Stomach smooth muscle (tissue), 2 donors: ENCODE data around the gene INPP5E.

Experiments used
- H3K27ac ChIP-seq: one replicate; pipeline ENCODE4 v1.7.0; 2013; ENCODE audit warnings: mild to moderate bottlenecking, low read length, inconsistent platforms
- H3K27me3 ChIP-seq, 2 donors: one replicate each; pipeline ENCODE4 v1.7.0; 2013; ENCODE audit warnings: low read length in 2 of 2; ENCODE audit not compliant: insufficient read depth in 2 of 2, control insufficient read depth in 1 of 2
- H3K36me3 ChIP-seq, 2 donors: one replicate each; pipeline ENCODE4 v1.7.0; 2013; ENCODE audit warnings: low read length in 2 of 2; ENCODE audit not compliant: control insufficient read depth in 2 of 2, insufficient read depth in 2 of 2
- H3K4me1 ChIP-seq: one replicate; pipeline ENCODE4 v1.7.0; 2013; ENCODE audit warnings: low read length; ENCODE audit not compliant: control insufficient read depth, insufficient read depth
- H3K4me3 ChIP-seq, 2 donors: one replicate each; pipeline ENCODE4 v1.7.0; 2013; ENCODE audit warnings: low read length in 2 of 2
- H3K9ac ChIP-seq, 2 donors: one replicate each; pipeline ENCODE4 v1.7.0; 2013; ENCODE audit warnings: low read length in 2 of 2, mild to moderate bottlenecking in 1 of 2
- H3K9me3 ChIP-seq, 2 donors: one replicate each; pipeline ENCODE4 v1.7.0; 2013; ENCODE audit warnings: low read length in 2 of 2; ENCODE audit not compliant: control insufficient read depth in 2 of 2
- donor health status: healthy.
- donor health status: Pancreatic carcinoma.

Gene INPP5E

DNA sequence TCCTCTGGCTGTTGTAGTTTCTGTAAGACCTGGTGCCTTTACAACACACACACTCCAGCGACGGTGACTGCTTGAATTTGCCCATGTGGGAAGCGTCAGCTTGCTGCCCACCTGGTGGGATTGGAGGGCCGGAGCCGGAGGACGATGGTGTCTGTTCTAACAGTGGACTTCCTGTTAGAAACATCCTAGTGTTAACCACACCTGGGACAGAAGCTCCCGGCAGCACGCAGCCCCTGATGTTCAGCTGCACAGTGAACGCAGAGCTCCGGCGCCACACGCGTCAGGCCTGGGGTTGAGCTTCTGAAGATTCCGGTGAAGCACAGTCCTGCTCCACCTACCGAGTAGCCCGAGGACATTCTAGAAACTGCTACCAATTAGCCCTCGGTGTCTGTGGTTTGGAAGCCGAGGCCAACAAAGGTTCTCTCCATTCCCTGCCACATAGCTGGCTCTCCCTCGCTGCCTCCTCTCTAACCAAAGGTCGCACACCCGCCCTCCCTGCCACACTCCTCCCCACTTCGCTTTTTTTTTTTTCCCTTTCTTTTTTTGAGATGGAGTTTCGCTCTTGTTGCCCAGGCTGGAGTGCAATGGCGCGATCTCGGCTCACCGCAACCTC lies 14.8 kb downstream of the INPP5E start:
- H3K4me1 ChIP-seq: no peaks in the 10 kb centered on the region
- no peak overlapping the region for H3K9ac ChIP-seq
- H3K36me3 ChIP-seq: peaks cover 36 to 47% of the 10 kb centered on the region in 2 donors
- no peak overlapping the region for H3K27ac ChIP-seq
- no peaks in the 10 kb centered on the region for H3K27me3 ChIP-seq
- H3K9me3 ChIP-seq: no peaks in the 10 kb centered on the region
- H3K4me3 ChIP-seq: no peak overlapping the region

DNA sequence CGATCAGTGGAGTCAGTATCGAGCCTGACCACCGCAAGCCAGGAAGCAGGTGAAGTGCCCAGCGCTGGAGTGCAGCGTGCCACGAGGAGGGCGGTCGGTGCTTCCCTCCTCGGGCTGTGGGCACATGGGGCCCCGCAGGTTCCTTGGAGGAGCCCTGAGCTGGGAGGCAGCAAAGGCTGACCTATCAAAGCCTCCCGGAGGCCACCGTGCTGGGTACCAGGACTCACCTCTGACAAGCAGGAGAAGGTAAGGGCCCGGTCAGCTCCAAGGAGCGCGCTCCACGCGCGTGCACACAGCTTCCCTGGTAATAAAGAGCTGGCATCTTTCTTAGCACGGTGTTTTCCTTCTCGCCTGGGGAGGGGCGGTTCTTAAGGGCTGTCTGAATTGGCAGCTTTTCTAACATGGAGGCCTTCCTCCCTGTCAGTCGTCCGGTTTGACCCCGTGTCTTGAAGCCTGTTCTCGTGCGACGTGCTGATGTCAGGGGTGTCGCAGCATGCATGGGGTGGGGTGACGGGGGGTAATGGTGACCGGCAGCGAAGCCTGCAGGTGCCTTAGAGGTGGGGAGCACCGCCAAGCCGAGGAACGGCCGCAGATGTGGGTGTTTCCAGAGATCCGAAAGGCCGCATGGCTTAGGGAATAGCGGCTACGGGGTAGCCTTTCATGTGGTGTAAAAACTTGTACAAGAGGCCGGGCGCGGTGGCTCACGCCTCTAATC lies 16.1 kb downstream of the INPP5E start:
- no peaks in the 10 kb centered on the region for H3K27me3 ChIP-seq
- H3K9ac ChIP-seq: no peak overlapping the region
- peaks cover 39 to 40% of the 10 kb centered on the region in 2 donors for H3K36me3 ChIP-seq
- H3K9me3 ChIP-seq: no peaks in the 10 kb centered on the region
- H3K4me3 ChIP-seq: no peak overlapping the region
- no peak overlapping the region for H3K27ac ChIP-seq
- no peaks in the 10 kb centered on the region for H3K4me1 ChIP-seq

DNA sequence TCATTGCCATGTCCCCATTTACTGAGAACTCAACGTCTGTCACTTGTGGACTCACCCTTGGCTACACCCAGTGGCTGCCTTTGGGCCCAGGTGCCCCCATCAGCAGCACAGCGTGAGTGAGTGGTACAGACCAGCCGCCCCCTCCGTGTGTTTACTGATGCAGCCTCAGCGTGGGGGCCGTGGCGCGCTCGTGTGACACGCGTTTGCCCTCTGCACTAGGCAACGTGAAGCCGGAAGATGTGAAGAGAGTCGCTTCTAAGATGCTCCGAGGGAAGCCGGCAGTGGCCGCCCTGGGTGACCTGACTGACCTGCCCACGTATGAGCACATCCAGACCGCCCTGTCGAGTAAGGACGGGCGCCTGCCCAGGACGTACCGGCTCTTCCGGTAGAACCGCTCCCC lies 16.8 kb downstream of the INPP5E start:
- Histone ChIP-seq H3K36me3 (peaks cover 46% of the 10 kb centered on the region in 2 donors), H3K27me3 (no peaks in the 10 kb centered on the region), H3K9ac (no peak overlapping the region), H3K4me1 (no peaks in the 10 kb centered on the region), H3K9me3 (no peaks in the 10 kb centered on the region), H3K4me3 (no peak overlapping the region), H3K27ac (no peak overlapping the region)

DNA sequence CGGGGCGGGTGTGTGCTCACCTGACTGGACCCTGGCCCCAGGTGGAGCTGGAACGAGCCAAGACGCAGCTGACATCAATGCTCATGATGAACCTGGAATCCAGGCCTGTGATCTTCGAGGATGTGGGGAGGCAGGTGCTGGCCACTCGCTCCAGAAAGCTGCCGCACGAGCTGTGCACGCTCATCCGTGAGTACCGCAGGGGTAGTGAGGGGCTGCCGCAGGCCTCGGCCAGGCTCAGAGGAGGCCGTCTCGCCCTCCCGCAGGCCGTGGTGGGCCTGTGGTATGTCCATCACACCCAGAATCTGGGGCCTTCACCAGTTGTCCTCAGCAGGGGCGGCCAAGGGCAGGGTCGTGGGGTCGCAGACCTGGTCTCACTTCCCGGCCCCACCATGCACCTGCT lies 17.9 kb downstream of the INPP5E start:
- H3K27ac ChIP-seq: no peak overlapping the region
- H3K27me3 ChIP-seq: no peaks in the 10 kb centered on the region
- H3K4me3 ChIP-seq: no peak overlapping the region
- peaks cover 53% of the 10 kb centered on the region in 2 donors for H3K36me3 ChIP-seq
- no peak overlapping the region for H3K9ac ChIP-seq
- no peaks in the 10 kb centered on the region for H3K9me3 ChIP-seq
- no peaks in the 10 kb centered on the region for H3K4me1 ChIP-seq

DNA sequence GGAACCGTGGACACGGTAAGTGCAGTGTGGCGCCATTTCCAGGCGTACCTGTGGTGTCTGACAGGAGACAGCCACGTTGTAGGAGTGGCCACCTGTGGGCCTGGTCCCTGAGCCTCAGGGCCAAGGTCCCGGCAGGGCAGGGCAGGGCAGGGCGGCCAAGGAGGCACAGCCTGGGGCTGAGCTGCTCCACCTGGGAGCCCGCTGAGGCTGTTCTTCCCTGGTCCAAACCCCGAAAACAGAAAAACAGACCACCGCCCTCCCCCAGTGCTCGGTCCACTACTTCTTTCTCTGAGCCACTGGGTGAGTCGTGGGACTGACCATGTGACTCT lies 20.6 kb downstream of the INPP5E start:
- Histone ChIP-seq H3K9me3 (no peaks in the 10 kb centered on the region), H3K9ac (no peak overlapping the region), H3K36me3 (peaks cover 67 to 69% of the 10 kb centered on the region in 2 donors), H3K4me3 (no peak overlapping the region), H3K27me3 (no peaks in the 10 kb centered on the region), H3K4me1 (no peaks in the 10 kb centered on the region), H3K27ac (no peak overlapping the region)

DNA sequence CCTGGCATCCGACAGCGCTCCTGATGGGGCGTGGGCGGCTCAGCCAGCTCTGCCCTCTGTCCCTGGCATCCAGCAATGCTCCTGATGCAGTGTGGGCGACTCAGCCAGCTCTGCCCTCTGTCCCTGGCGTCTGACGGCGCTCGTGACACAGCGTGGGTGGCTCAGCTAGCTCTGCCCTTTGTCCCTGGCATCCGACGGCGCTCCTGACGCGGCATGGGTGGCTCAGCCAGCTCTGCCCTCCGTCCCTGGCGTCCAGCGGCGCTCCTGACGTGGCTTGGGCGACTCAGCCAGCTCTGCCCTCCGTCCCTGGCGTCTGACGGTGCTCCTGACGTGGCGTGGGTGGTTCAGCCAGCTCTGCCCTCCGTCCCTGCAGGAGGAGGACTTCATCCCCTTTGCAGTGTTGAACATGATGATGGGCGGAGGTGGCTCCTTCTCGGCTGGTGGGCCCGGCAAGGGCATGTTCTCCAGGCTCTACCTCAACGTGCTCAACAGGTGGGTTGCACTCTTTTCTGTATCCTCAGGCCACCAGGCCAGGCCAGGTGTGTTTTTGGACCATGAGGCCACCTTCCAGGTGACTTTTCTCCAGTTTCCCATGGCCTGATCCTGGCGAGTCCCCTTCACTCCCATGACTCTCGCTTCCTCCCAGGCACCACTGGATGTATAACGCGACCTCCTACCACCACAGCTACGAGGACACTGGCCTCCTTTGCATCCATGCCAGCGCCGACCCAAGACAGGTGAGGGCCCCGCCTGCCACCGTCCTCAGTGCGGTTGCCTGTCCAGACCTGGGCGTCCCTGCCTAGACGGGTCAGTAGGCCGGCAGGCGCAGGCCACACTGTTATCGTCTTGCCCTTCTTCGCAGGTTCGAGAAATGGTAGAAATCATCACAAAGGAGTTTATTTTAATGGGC lies 21.2 kb downstream of the INPP5E start:
- H3K27me3 ChIP-seq: no peaks in the 10 kb centered on the region
- no peak overlapping the region for H3K4me3 ChIP-seq
- H3K9ac ChIP-seq: no peak overlapping the region
- no peaks in the 10 kb centered on the region for H3K9me3 ChIP-seq
- H3K4me1 ChIP-seq: no peaks in the 10 kb centered on the region
- peaks cover 67 to 72% of the 10 kb centered on the region in 2 donors for H3K36me3 ChIP-seq
- H3K27ac ChIP-seq: no peak overlapping the region

DNA sequence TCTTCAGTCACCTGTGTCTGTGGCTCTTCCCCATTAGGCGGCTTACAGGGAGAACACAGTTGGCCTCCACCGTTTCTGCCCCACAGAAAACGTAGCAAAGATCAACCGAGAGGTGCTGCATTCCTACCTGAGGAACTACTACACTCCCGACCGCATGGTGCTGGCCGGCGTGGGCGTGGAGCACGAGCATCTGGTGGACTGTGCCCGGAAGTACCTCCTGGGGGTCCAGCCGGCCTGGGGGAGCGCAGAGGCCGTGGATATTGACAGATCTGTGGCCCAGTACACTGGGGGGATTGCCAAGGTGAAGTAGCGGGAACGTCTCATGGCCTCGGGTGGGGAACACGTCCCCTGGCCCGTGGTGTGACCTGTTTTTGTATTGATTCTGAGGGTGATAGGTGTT lies 22.7 kb downstream of the INPP5E start:
- H3K4me1 ChIP-seq: peaks cover under 1% of the 10 kb centered on the region
- H3K36me3 ChIP-seq: peaks cover 62 to 63% of the 10 kb centered on the region in 2 donors
- no peaks in the 10 kb centered on the region for H3K9me3 ChIP-seq
- H3K27me3 ChIP-seq: no peaks in the 10 kb centered on the region
- no peak overlapping the region for H3K4me3 ChIP-seq
- H3K27ac ChIP-seq: no peak overlapping the region
- H3K9ac ChIP-seq: no peak overlapping the region

DNA sequence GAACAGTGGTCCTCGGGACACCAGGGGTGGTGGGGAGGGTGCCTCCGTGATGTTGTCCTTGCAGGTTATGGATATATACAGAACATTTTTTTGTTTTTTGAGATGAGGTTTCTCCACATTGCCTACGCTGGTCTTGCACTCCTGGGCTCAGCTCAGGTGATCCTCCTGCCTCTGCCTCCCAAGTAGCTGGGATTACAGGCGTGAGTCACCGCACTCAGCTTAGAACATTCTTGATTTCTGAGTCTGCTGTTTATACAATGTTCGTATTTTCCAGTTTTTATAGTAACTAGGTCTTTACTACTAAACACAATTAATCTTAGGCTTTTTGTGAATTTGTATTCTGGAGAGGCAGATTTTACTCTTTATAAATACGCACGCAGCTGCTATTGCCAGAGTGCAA lies 23.2 kb downstream of the INPP5E start:
- H3K27ac ChIP-seq: no peak overlapping the region
- no peaks in the 10 kb centered on the region for H3K9me3 ChIP-seq
- no peak overlapping the region for H3K9ac ChIP-seq
- peaks cover 5% of the 10 kb centered on the region for H3K4me1 ChIP-seq
- no peak overlapping the region for H3K4me3 ChIP-seq
- peaks cover 58 to 63% of the 10 kb centered on the region in 2 donors for H3K36me3 ChIP-seq
- no peaks in the 10 kb centered on the region for H3K27me3 ChIP-seq

DNA sequence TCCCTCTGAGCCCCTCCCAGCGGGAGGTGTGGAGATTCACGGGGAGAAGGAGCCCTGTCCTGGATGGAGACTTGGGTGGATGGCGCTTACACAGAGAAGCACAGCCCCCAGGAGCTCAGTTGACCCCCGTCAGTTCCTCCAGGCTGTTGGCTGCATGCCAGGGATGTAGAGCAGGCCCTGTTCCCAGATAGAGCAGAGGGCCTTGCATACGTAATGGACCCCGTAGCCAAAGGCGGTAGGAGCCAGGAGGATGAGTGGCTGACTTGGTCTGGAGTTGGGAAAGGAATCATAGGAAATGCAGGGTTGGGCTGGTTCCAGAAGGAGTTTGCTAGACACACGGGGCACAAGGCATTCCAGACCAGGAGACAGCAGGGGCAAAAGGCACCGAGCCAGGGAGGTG lies 26.7 kb downstream of the INPP5E start:
- H3K4me1 ChIP-seq: peaks cover 25% of the 10 kb centered on the region
- no peak overlapping the region for H3K27ac ChIP-seq
- no peaks in the 10 kb centered on the region for H3K27me3 ChIP-seq
- H3K9ac ChIP-seq: no peak overlapping the region
- H3K36me3 ChIP-seq: peaks cover 40 to 45% of the 10 kb centered on the region in 2 donors
- H3K4me3 ChIP-seq: no peak overlapping the region
- H3K9me3 ChIP-seq: no peaks in the 10 kb centered on the region

DNA sequence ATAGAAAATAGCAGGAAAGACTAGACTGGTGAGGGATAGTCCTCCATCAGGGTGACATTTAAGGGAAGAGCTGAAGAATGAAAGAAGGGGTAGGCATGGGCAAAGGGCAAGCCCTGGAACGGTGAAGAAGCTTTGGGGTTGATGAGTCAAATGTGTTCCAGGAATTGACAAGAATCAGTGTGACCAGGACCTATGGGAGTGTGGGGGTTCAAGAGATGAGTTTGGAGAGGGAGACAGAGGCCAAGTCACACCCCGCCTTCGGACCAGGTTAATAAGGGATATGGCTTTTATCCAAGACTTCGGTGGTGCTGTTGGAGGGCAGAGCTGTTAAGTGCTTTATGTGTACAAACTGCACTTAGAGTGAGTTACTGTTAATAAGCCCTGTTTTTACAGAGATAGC lies 28.3 kb downstream of the INPP5E start:
- H3K9me3 ChIP-seq: no peaks in the 10 kb centered on the region
- no peaks in the 10 kb centered on the region for H3K27me3 ChIP-seq
- peak overlapping the region; percentile 78 to 92 for H3K4me3 ChIP-seq
- H3K4me1 ChIP-seq: peaks cover 25% of the 10 kb centered on the region
- H3K36me3 ChIP-seq: peaks cover 36 to 40% of the 10 kb centered on the region in 2 donors
- H3K27ac ChIP-seq: no peak overlapping the region
- H3K9ac ChIP-seq: peak overlapping the region; percentile 74 to 91
